HUDEP-2 (cell line): Measurements from ENCODE around the gene PTPN4.

Experiments used
- DNase-seq, 76 experiments: peaks; one replicate each; lab custom pipeline; 2025; ENCODE audit not compliant: unreplicated experiment in 76 of 76; lab: John Stamatoyannopoulos, UW

Gene PTPN4

GRCh38 chr2:119759451-119760236 lies at the start of gene PTPN4:
TSS of gene PTPN4 (plus strand) at chr2:119759922. CDS start at chr2:119809854, 49,932 bp downstream.
- DNase-seq: peak; percentile 38 to 97 (median 93)

- DNase-seq: no peak
These were observed 49.4 kb upstream of the PTPN4 start for GRCh38 chr2:119710281-119710680.

- DNase-seq: no peak
These were observed 48.4 kb upstream of the PTPN4 start for GRCh38 chr2:119711352-119711751.

- DNase-seq: no peak
These were observed 47.2 kb upstream of the PTPN4 start for GRCh38 chr2:119712571-119712970.

- no peak for DNase-seq
These were observed 45.8 kb upstream of the PTPN4 start for GRCh38 chr2:119713819-119714490.

GRCh38 chr2:119715409-119716283 lies 44.1 kb upstream of the PTPN4 start:
- DNase-seq: no peak

GRCh38 chr2:119716284-119716672 lies 43.4 kb upstream of the PTPN4 start:
- no peak for DNase-seq

GRCh38 chr2:119718501-119719260 lies 41.0 kb upstream of the PTPN4 start:
- no peak for DNase-seq

GRCh38 chr2:119719261-119719627 lies 40.5 kb upstream of the PTPN4 start:
- DNase-seq: no peak

- DNase-seq: no peak
These were observed 38.7 kb upstream of the PTPN4 start for GRCh38 chr2:119721043-119721442.

GRCh38 chr2:119721462-119721861 lies 38.3 kb upstream of the PTPN4 start:
- DNase-seq: no peak

- no peak for DNase-seq
These were observed 37.8 kb upstream of the PTPN4 start for GRCh38 chr2:119721904-119722303.

GRCh38 chr2:119723186-119723585 lies 36.5 kb upstream of the PTPN4 start:
- no peak for DNase-seq

- DNase-seq: no peak
These were observed 35.8 kb upstream of the PTPN4 start for GRCh38 chr2:119723784-119724467.

GRCh38 chr2:119724656-119725485 lies 34.9 kb upstream of the PTPN4 start:
- no peak for DNase-seq

GRCh38 chr2:119727493-119727892 lies 32.2 kb upstream of the PTPN4 start:
- no peak for DNase-seq

- DNase-seq: no peak
These were observed 31.3 kb upstream of the PTPN4 start for GRCh38 chr2:119728421-119728820.

- DNase-seq: no peak
These were observed 29.0 kb upstream of the PTPN4 start for GRCh38 chr2:119730671-119731177.

- no peak for DNase-seq
These were observed 27.7 kb upstream of the PTPN4 start for GRCh38 chr2:119731983-119732382.
